HEK293T (cell line): Measurements from ENCODE around the gene DNAJC25.

Source experiments
- ARNT ChIP-seq: fragments of 450-650 bp; IDR thresholded peaks from 2 replicates; pipeline ENCODE4 v1.6.1; 2017; ENCODE audit warnings: mild to moderate bottlenecking
- BHLHE40 ChIP-seq: fragments of 450-650 bp; IDR thresholded peaks from 2 replicates; pipeline ENCODE4 v1.6.1; 2016; ENCODE audit warnings: mild to moderate bottlenecking, moderate library complexity, borderline replicate concordance
- CTBP1 ChIP-seq: fragments of 450-650 bp; IDR thresholded peaks from 2 replicates; pipeline ENCODE4 v1.6.1; 2016; ENCODE audit warnings: borderline replicate concordance
- FOXA1 ChIP-seq: fragments of 450-650 bp; IDR thresholded peaks from 2 replicates; pipeline ENCODE4 v1.6.1; 2016; ENCODE audit warnings: mild to moderate bottlenecking
- FOXK2 ChIP-seq: fragments of 450-650 bp; IDR thresholded peaks from 2 replicates; pipeline ENCODE4 v1.6.1; 2016; ENCODE audit warnings: mild to moderate bottlenecking
- FOXM1 ChIP-seq: fragments of 450-650 bp; IDR thresholded peaks from 2 replicates; pipeline ENCODE4 v1.6.1; 2017; ENCODE audit warnings: mild to moderate bottlenecking, borderline replicate concordance
- HDGF ChIP-seq: fragments of 450-650 bp; IDR thresholded peaks from 2 replicates; pipeline ENCODE4 v1.6.1; 2017; ENCODE audit warnings: antibody characterized with exemption, borderline replicate concordance
- L3MBTL2 ChIP-seq: fragments of 450-650 bp; conservative IDR thresholded peaks from 2 replicates; pipeline ENCODE4 v1.6.1; 2016; ENCODE audit warnings: mild to moderate bottlenecking
- LEF1 ChIP-seq: fragments of 450-650 bp; IDR thresholded peaks from 2 replicates; pipeline ENCODE4 v1.6.1; 2017; ENCODE audit warnings: mild to moderate bottlenecking, borderline replicate concordance
- NFRKB ChIP-seq: fragments of 450-650 bp; IDR thresholded peaks from 2 replicates; pipeline ENCODE4 v1.6.1; 2016; ENCODE audit warnings: mild to moderate bottlenecking, moderate library complexity
- SUZ12 ChIP-seq: fragments of 450-650 bp; IDR thresholded peaks from 2 replicates; pipeline ENCODE4 v1.6.1; 2016; ENCODE audit warnings: mild to moderate bottlenecking
- TF ChIP-seq, protein P1 (sequence below): fragments of 450-650 bp; IDR thresholded peaks from 2 replicates; pipeline ENCODE4 v1.6.1; 2016

DNA sequence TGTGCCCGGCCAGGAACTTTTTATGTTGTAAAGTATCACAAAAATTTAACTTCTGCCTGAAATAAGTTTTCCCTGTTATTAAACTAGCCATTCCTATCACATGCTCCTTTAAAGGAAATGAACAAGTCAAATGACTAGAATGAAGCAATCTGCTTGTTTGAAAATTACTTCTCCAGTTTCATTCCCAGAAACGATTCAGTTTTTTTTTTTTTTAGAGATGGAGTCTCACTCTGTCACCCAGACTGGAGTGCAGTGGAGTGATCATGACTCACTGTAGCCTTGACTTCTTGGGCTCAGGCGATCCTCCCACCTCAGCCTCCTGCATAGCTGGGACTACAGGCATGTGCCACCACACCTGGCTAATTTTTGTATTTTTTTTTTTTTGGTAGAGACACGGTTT is 16.9 kb downstream of the DNAJC25 start:
- TF ChIP-seq FOXK2 (no peak), FOXM1 (no peak), NFRKB (no peak), HDGF (no peak), LEF1 (no peak), CTBP1 (no peak), SUZ12 (no peak), BHLHE40 (no peak), ARNT (no peak), FOXA1 (no peak), L3MBTL2 (no peak)
- TF ChIP-seq, protein P1, sequence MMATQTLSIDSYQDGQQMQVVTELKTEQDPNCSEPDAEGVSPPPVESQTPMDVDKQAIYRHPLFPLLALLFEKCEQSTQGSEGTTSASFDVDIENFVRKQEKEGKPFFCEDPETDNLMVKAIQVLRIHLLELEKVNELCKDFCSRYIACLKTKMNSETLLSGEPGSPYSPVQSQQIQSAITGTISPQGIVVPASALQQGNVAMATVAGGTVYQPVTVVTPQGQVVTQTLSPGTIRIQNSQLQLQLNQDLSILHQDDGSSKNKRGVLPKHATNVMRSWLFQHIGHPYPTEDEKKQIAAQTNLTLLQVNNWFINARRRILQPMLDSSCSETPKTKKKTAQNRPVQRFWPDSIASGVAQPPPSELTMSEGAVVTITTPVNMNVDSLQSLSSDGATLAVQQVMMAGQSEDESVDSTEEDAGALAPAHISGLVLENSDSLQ: no peak
